ENCODE results near the gene SELPLG. TPM values are rescaled to one million over a fixed set of nuclear protein-coding genes. Genes with fewer than 3 reads are reported as not detected.

The SELPLG gene
- total RNA-seq, 1 donor from 2014 or later, result 5.8 TPM

- no peak overlapping the region for H3K4me3 ChIP-seq (ENCODE audit: insufficient read depth, low read depth, low read length)
- no peak for FAIRE-seq
- peaks cover 5% of the 10 kb centered on the region for H3K27me3 Mint-ChIP-seq (ENCODE audit: low read depth, unreplicated experiment)
- TF ChIP-seq EZH2 (IDR thresholded peaks at IDR 0.05; ENCODE audit: insufficient read depth, low read length), result no peak
- TF ChIP-seq CTCF (IDR thresholded peaks at IDR 0.05; ENCODE audit: insufficient read depth, low read depth, low read length), result no peak
- no peak for DNase-seq (ENCODE audit: low read depth)
- no peaks in the 10 kb centered on the region for H3K9me3 Mint-ChIP-seq (ENCODE audit: unreplicated experiment)
- H4K20me1 ChIP-seq (ENCODE audit: insufficient read depth, low read length), result no peaks in the 10 kb centered on the region
- peaks cover 8% of the 10 kb centered on the region for H3K4me1 Mint-ChIP-seq (ENCODE audit: low read depth, unreplicated experiment)
- H3K36me3 Mint-ChIP-seq (ENCODE audit: low read depth, unreplicated experiment), result no peaks in the 10 kb centered on the region
- H3K9ac ChIP-seq (ENCODE audit: low read length), result no peak overlapping the region
- no peak overlapping the region for H3K27ac ChIP-seq (ENCODE audit: low read depth, low read length)
- no peak overlapping the region for H3K4me2 ChIP-seq (ENCODE audit: low read length)
- H3K9me3 ChIP-seq (ENCODE audit: insufficient read depth, low read depth, low read length), result no peaks in the 10 kb centered on the region
- no peak overlapping the region for H2AFZ ChIP-seq (ENCODE audit: low read depth, low read length)
- no peak overlapping the region for H3K4me3 Mint-ChIP-seq (ENCODE audit: unreplicated experiment)
- H3K27ac Mint-ChIP-seq (ENCODE audit: unreplicated experiment), result no peak overlapping the region
- H3K79me2 ChIP-seq (ENCODE audit: insufficient read depth, low read length), result no peaks in the 10 kb centered on the region
- H3K36me3 ChIP-seq (ENCODE audit: insufficient read depth, low read length), result no peaks in the 10 kb centered on the region
- peaks cover 10% of the 10 kb centered on the region for H3K4me1 ChIP-seq (ENCODE audit: insufficient read depth, low read length)
- H3K27me3 ChIP-seq (ENCODE audit: insufficient read depth, low read length), result no peaks in the 10 kb centered on the region
These were observed 27.2 kb downstream of the SELPLG start for GRCh38 chr12:108606492-108606891.

- no peaks in the 10 kb centered on the region for H4K20me1 ChIP-seq (ENCODE audit: insufficient read depth, low read length)
- no peaks in the 10 kb centered on the region for H3K9me3 ChIP-seq (ENCODE audit: insufficient read depth, low read depth, low read length)
- no peak overlapping the region for H3K4me2 ChIP-seq (ENCODE audit: low read length)
- FAIRE-seq (no peak), DNase-seq (ENCODE audit: low read depth) (no peak)
- peaks cover 10% of the 10 kb centered on the region for H3K4me1 ChIP-seq (ENCODE audit: insufficient read depth, low read length)
- Mint-ChIP-seq H3K27ac (ENCODE audit: unreplicated experiment) (no peak overlapping the region), H3K27me3 (ENCODE audit: low read depth, unreplicated experiment) (peaks cover 5% of the 10 kb centered on the region), H3K36me3 (ENCODE audit: low read depth, unreplicated experiment) (no peaks in the 10 kb centered on the region), H3K4me1 (ENCODE audit: low read depth, unreplicated experiment) (peaks cover 6% of the 10 kb centered on the region), H3K4me3 (ENCODE audit: unreplicated experiment) (no peak overlapping the region), H3K9me3 (ENCODE audit: unreplicated experiment) (no peaks in the 10 kb centered on the region)
- no peak overlapping the region for H3K27ac ChIP-seq (ENCODE audit: low read depth, low read length)
- H2AFZ ChIP-seq (ENCODE audit: low read depth, low read length), result no peak overlapping the region
- no peaks in the 10 kb centered on the region for H3K79me2 ChIP-seq (ENCODE audit: insufficient read depth, low read length)
- no peaks in the 10 kb centered on the region for H3K36me3 ChIP-seq (ENCODE audit: insufficient read depth, low read length)
- H3K9ac ChIP-seq (ENCODE audit: low read length), result no peak overlapping the region
- H3K27me3 ChIP-seq (ENCODE audit: insufficient read depth, low read length), result no peaks in the 10 kb centered on the region
- TF ChIP-seq CTCF (IDR thresholded peaks at IDR 0.05; ENCODE audit: insufficient read depth, low read depth, low read length) (no peak), EZH2 (IDR thresholded peaks at IDR 0.05; ENCODE audit: insufficient read depth, low read length) (no peak)
- H3K4me3 ChIP-seq (ENCODE audit: insufficient read depth, low read depth, low read length), result no peak overlapping the region
These were observed 27.8 kb downstream of the SELPLG start for GRCh38 chr12:108605690-108606406.

DNA sequence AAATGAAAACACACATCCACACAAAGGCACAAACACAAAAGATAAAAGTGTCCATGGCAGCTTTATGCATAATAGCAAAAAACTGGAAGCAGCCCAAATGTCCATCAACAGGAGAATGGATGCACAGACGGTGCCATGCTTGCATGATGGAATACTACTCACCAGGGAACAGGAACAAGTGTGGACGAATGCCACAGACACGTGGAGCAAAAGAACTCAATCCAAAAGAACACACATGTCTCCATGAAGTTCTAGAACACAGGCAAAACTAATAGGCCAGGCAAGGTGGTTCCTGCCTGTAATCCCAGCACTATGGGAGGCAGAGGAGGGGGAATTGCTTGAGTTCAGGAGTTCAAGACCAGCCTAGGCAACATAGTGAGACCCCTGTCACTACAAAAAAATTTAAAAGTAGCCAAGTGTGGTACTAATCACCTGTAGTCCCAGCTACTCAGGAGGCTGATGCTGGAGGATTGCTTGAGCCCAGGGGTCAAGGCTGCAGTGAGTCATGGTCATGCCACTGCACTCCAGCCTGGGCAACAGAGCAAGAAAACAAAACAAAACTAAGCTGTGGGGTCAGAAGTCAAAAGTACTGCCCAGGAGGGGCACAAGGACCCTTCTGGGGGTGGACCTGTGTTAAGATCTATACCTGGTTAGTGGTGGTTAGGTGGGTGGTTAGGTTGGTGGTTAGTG, 28.5 kb downstream of the SELPLG start:
- no peaks in the 10 kb centered on the region for H3K9me3 ChIP-seq (ENCODE audit: insufficient read depth, low read depth, low read length)
- H3K9ac ChIP-seq (ENCODE audit: low read length), result no peak overlapping the region
- no peak overlapping the region for H3K4me2 ChIP-seq (ENCODE audit: low read length)
- H3K36me3 Mint-ChIP-seq (ENCODE audit: low read depth, unreplicated experiment), result no peaks in the 10 kb centered on the region
- H3K27me3 Mint-ChIP-seq (ENCODE audit: low read depth, unreplicated experiment), result peaks cover 7% of the 10 kb centered on the region
- no peak overlapping the region for H3K27ac ChIP-seq (ENCODE audit: low read depth, low read length)
- H3K4me1 ChIP-seq (ENCODE audit: insufficient read depth, low read length), result peaks cover 8% of the 10 kb centered on the region
- no peak overlapping the region for H3K27ac Mint-ChIP-seq (ENCODE audit: unreplicated experiment)
- no peaks in the 10 kb centered on the region for H3K27me3 ChIP-seq (ENCODE audit: insufficient read depth, low read length)
- no peaks in the 10 kb centered on the region for H3K9me3 Mint-ChIP-seq (ENCODE audit: unreplicated experiment)
- no peak for DNase-seq (ENCODE audit: low read depth)
- H3K4me3 Mint-ChIP-seq (ENCODE audit: unreplicated experiment), result no peak overlapping the region
- no peaks in the 10 kb centered on the region for H4K20me1 ChIP-seq (ENCODE audit: insufficient read depth, low read length)
- no peak overlapping the region for H3K4me3 ChIP-seq (ENCODE audit: insufficient read depth, low read depth, low read length)
- peaks cover 6% of the 10 kb centered on the region for H3K4me1 Mint-ChIP-seq (ENCODE audit: low read depth, unreplicated experiment)
- no peak for TF ChIP-seq CTCF (IDR thresholded peaks at IDR 0.05; ENCODE audit: insufficient read depth, low read depth, low read length)
- no peaks in the 10 kb centered on the region for H3K79me2 ChIP-seq (ENCODE audit: insufficient read depth, low read length)
- no peak overlapping the region for H2AFZ ChIP-seq (ENCODE audit: low read depth, low read length)
- H3K36me3 ChIP-seq (ENCODE audit: insufficient read depth, low read length), result no peaks in the 10 kb centered on the region
- peak; percentile 59 for FAIRE-seq

Measured in astrocyte (in vitro differentiated cells and primary cell).